BJ (cell line): ENCODE data around the gene TADA1. TPM values are rescaled to one million over a fixed set of nuclear protein-coding genes. Genes with fewer than 3 reads are reported as not detected.

Experiments used
- CTCF ChIA-PET: fragments of 350-600 bp; formaldehyde crosslinking; extraction: SDS; loops from one replicate; lab custom pipeline; 2021; ENCODE audit warnings: antibody characterized with exemption, inconsistent platforms; lab: Yijun Ruan, JAX
- POLR2A ChIA-PET: fragments of 300-600 bp; sonication (Branson Sonifier 250); formaldehyde crosslinking; extraction: SDS; loops from one replicate; lab custom pipeline; 2021; ENCODE audit warnings: antibody characterized with exemption; lab: Charles Lee
- DNase-seq: peaks from one replicate; pipeline ENCODE4 v3.0.0-alpha.2; 2011; ENCODE audit warnings: low read depth
- H3K27me3 ChIP-seq: 2 replicates; pipeline ENCODE4 v1.6.0; 2011; ENCODE audit warnings: low read length; ENCODE audit not compliant: control insufficient read depth, insufficient read depth
- H3K36me3 ChIP-seq: 2 replicates; pipeline ENCODE4 v1.5.1; 2011; ENCODE audit warnings: low read length; ENCODE audit not compliant: control insufficient read depth, insufficient read depth
- H3K4me3 ChIP-seq: 2 replicates; pipeline ENCODE4 v1.5.1; 2011; ENCODE audit warnings: low read depth, mild to moderate bottlenecking, control low read depth, low read length
- polyA minus RNA-seq: library from RNA; depleted of rRNA, polyadenylated mRNA; stranded (reverse); fragments of >200 nt; gene quantifications from 2 replicates; pipeline ENCODE4 v1.2.3, GENCODE V29; 2011; rRNA and poly(A)+ RNA removed
- polyA plus RNA-seq: library from polyadenylated mRNA; depleted of rRNA; stranded (reverse); fragments of >200 nt; gene quantifications from 2 replicates; pipeline ENCODE4 v1.2.3, GENCODE V29; 2011; rRNA removed
- TF ChIP-seq, protein P1 (sequence below): IDR thresholded peaks from 2 replicates; pipeline ENCODE4 v1.5.1; 2011; ENCODE audit warnings: low read depth, mild to moderate bottlenecking, control low read depth, inconsistent platforms, low read length, moderate library complexity; ENCODE audit not compliant: insufficient read depth

TADA1 gene
- 6.6 and 8.6 TPM in 2 replicates for polyA plus RNA-seq
- 5.5 and 6.8 TPM in 2 replicates for polyA minus RNA-seq

- Histone ChIP-seq H3K4me3 (peak within 1 kb of the TSS; percentile 71), H3K27me3 (no peaks in the 10 kb centered on the region), H3K36me3 (no peaks in the 10 kb centered on the region)
- ChIA-PET CTCF (interaction anchor here (0.6 to 2.3 kb wide), 2 partner anchors 24 to 183 kb away, joined by 3 to 9 read pairs; no protein-coding TSS in a partner anchor), POLR2A (interaction anchor here (1.6 kb wide), 1 partner anchor 37 kb away, joined by 7 read pairs; the partner anchor contains the start of gene POGK)
- DNase-seq = peak; percentile 90
- TF ChIP-seq, protein P1, sequence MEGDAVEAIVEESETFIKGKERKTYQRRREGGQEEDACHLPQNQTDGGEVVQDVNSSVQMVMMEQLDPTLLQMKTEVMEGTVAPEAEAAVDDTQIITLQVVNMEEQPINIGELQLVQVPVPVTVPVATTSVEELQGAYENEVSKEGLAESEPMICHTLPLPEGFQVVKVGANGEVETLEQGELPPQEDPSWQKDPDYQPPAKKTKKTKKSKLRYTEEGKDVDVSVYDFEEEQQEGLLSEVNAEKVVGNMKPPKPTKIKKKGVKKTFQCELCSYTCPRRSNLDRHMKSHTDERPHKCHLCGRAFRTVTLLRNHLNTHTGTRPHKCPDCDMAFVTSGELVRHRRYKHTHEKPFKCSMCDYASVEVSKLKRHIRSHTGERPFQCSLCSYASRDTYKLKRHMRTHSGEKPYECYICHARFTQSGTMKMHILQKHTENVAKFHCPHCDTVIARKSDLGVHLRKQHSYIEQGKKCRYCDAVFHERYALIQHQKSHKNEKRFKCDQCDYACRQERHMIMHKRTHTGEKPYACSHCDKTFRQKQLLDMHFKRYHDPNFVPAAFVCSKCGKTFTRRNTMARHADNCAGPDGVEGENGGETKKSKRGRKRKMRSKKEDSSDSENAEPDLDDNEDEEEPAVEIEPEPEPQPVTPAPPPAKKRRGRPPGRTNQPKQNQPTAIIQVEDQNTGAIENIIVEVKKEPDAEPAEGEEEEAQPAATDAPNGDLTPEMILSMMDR = no peak
Observed at GRCh38 chr1:166875734-166876539, at the start of gene TADA1. Gene TADA1 (minus strand): TSS chr1:166876264. CDS start chr1:166876233, 31 bp downstream.

DNA sequence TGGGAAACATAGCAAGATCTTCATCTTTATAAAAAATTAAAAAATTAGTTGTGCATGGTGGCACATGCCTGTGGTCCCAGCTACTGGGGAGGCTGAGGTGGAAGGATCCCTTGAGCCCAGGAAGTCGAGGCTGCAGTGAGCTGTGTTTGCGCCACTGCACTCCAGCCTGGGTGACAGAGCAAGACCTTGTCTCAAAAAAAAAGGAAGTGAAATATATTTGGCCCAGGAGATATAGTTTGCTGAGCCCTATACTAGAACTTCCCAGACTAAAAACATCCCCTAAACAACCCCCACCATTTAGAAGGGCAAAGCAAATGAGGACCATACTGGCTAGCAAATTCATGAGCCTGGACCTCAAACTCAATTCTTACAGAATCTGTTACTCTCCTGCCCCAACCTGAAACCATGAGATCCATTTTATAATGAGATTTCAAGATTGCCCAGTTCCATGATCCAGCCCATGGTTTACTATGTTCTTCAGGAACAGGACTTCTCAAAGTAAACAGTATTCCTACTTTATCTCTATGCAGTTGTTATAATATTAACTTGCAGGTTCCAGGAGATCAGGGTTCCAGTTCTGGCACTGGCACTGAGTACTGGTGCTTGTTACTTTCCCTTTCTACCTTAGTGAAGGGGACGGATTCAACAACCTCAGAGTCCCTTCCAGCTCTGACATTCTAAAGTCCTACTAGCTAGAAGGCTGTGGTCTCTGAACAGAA lies 48.9 kb upstream of the TADA1 start:
- DNase-seq = no peak
- POLR2A ChIA-PET = no interaction called here
- Histone ChIP-seq H3K27me3 (peaks cover 11% of the 10 kb centered on the region), H3K4me3 (no peak overlapping the region), H3K36me3 (no peaks in the 10 kb centered on the region)
- TF ChIP-seq, protein P1 = no peak
- CTCF ChIA-PET = interaction anchor here (0.9 to 3.0 kb wide), 2 partner anchors 13 to 15 kb away, joined by 3 to 9 read pairs; no protein-coding TSS in a partner anchor

GRCh38 chr1:166920561-166921475 lies 44.8 kb upstream of the TADA1 start:
- no peak for DNase-seq
- TF ChIP-seq, protein P1 = no peak
- ChIA-PET CTCF (interaction anchor here (2.4 kb wide), 1 partner anchor 10 kb away, joined by 9 read pairs; no protein-coding TSS in a partner anchor), POLR2A (no interaction called here)
- H3K27me3 ChIP-seq = peaks cover 19% of the 10 kb centered on the region
- no peak overlapping the region for H3K4me3 ChIP-seq
- 0 out of 2 replicates have a peak, but pooled peaks cover 1% of the 10 kb centered on the region for H3K36me3 ChIP-seq

DNA sequence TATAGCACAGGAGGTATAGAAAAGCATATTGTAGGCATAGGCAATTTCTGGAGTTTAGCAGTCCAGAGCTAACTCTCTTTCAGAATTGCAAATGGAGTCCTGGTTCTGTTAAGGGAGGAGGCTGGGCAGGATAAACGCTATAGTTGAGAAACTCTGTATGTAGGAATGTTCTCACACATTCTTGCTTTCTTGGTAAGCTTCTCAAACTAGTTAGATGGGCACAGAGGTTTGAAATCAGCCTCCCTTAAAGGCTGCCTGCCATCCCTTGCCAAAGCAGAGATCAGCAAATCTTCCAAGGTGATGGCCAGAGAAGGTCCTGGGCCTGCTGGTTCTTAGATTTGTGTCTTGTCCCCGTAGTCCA lies 42.9 kb upstream of the TADA1 start:
- Histone ChIP-seq H3K36me3 (0 out of 2 replicates have a peak, but pooled peaks cover 1% of the 10 kb centered on the region), H3K4me3 (no peak overlapping the region), H3K27me3 (peaks cover 19% of the 10 kb centered on the region)
- TF ChIP-seq, protein P1 = no peak
- ChIA-PET POLR2A (no interaction called here), CTCF (interaction anchor here (0.6 to 2.0 kb wide), 2 partner anchors 140 to 188 kb away, joined by 4 to 5 read pairs; no protein-coding TSS in a partner anchor)
- no peak for DNase-seq
